ENCODE measurements around the gene TFPT. TPM values are rescaled to one million over a fixed set of nuclear protein-coding genes. Genes with fewer than 3 reads are reported as not detected.

The TFPT gene
- total RNA-seq, 1 donor from 2014 or later: 24.5 TPM

DNA sequence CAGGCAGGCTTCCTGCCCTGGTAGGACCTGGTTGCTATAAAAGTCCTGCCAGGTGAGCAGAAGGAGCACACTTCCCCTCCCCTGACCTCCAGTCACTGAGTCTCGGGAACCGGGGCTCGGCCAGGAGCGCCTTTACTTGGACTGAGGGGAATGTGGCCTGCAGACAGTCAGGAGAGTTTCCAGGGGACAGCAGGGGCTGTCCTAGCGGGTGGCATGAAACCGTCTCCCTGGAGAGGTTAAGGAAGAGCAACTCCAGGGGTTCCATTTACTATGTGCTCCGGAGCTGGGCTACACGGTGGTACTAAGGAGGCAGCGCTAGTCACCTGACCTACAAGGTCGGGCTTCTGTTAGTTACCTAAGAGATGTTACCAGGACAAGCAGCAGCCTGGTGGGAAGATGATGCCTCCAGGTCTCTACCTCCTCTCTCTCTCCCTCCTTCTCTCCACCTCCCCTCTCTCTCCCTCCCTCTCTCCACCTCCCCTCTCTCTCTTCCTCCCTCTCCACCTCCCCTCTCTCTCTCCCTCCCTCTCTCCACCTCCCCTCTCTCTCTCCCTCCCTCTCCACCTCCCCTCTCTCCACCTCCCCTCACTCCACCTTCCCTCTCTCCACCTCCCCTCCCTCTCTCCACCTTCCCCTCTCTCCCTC is 18.0 kb upstream of the TFPT start:
- H3K36me3 Mint-ChIP-seq (ENCODE audit: low read depth): no peaks in the 10 kb centered on the region
- TF ChIP-seq, protein P1, sequence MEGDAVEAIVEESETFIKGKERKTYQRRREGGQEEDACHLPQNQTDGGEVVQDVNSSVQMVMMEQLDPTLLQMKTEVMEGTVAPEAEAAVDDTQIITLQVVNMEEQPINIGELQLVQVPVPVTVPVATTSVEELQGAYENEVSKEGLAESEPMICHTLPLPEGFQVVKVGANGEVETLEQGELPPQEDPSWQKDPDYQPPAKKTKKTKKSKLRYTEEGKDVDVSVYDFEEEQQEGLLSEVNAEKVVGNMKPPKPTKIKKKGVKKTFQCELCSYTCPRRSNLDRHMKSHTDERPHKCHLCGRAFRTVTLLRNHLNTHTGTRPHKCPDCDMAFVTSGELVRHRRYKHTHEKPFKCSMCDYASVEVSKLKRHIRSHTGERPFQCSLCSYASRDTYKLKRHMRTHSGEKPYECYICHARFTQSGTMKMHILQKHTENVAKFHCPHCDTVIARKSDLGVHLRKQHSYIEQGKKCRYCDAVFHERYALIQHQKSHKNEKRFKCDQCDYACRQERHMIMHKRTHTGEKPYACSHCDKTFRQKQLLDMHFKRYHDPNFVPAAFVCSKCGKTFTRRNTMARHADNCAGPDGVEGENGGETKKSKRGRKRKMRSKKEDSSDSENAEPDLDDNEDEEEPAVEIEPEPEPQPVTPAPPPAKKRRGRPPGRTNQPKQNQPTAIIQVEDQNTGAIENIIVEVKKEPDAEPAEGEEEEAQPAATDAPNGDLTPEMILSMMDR (conservative IDR thresholded peaks at IDR 0.05): no peak
- no peaks in the 10 kb centered on the region for H3K9me3 Mint-ChIP-seq
- H3K27me3 Mint-ChIP-seq (ENCODE audit: low read depth): peaks cover 14% of the 10 kb centered on the region
- no peak for DNase-seq (ENCODE audit: low read depth, low spot score)
- H3K27ac Mint-ChIP-seq (ENCODE audit: unreplicated experiment): no peak overlapping the region
- H3K4me3 Mint-ChIP-seq: no peak overlapping the region
- peaks cover 18% of the 10 kb centered on the region for H3K4me1 Mint-ChIP-seq

DNA sequence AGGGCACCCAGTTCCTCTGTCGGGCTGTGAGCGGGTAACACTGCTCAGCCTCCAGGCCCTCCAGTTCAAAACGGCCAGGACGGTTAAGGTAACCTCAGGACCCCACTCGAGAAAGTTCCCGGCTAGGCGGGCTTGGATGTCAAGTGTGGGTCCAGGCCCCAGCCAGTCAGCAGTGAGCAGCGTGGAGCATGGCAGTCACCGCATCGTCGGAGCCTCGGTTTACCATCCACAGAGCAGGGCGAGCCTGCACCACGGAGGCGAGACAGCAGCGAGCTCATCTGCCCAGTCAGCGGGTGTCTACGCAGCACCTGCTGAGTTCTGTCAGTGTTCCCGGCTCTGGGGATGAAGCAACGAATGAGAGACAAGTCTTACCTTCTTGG is 14.2 kb upstream of the TFPT start:
- Mint-ChIP-seq H3K9me3 (no peaks in the 10 kb centered on the region), H3K27ac (ENCODE audit: unreplicated experiment) (no peak overlapping the region), H3K4me3 (no peak overlapping the region), H3K36me3 (ENCODE audit: low read depth) (no peaks in the 10 kb centered on the region), H3K4me1 (no peaks in the 10 kb centered on the region), H3K27me3 (ENCODE audit: low read depth) (peaks cover 5% of the 10 kb centered on the region)
- TF ChIP-seq, protein P1 (conservative IDR thresholded peaks at IDR 0.05): no peak
- DNase-seq (ENCODE audit: low read depth, low spot score): no peak

DNA sequence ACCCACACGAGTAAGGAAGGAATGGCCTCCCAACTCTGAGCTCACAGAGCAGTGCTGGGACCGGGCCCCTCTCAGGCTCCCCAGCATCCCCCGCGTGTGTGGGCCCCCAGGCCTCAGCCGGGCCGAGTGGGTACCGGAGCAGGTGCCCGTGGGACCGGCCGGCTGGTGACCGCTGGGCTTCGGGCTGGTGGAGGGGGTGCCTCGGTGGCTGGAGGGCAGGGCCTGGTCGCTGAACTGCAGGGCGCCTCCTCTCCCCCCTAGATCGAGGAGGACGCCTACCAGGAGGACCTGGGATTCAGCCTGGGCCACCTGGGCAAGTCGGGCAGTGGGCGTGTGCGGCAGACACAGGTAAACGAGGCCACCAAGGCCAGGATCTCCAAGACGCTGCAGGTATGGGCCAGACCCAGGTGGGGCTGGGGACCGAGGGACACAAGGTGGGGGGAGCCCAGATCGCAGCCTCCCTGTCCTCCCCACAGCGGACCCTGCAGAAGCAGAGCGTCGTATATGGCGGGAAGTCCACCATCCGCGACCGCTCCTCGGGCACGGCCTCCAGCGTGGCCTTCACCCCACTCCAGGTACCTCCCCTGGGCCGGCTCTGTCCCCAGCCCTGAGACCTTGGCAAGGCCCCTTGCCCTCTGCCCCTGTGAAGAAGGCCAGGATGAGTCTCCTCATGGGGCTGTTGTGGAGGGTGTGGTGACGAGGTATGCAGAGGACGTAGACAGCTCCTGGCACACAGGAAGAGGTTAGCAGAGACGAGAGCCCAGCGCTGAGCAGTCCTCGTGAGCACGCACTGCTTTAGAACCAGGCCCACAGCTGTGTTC is 13.5 kb upstream of the TFPT start:
- TF ChIP-seq, protein P1 (conservative IDR thresholded peaks at IDR 0.05): no peak
- Mint-ChIP-seq H3K27me3 (ENCODE audit: low read depth) (no peaks in the 10 kb centered on the region), H3K27ac (ENCODE audit: unreplicated experiment) (no peak overlapping the region), H3K4me3 (no peak overlapping the region), H3K4me1 (no peaks in the 10 kb centered on the region), H3K36me3 (ENCODE audit: low read depth) (no peaks in the 10 kb centered on the region), H3K9me3 (no peaks in the 10 kb centered on the region)
- no peak for DNase-seq (ENCODE audit: low read depth, low spot score)

DNA sequence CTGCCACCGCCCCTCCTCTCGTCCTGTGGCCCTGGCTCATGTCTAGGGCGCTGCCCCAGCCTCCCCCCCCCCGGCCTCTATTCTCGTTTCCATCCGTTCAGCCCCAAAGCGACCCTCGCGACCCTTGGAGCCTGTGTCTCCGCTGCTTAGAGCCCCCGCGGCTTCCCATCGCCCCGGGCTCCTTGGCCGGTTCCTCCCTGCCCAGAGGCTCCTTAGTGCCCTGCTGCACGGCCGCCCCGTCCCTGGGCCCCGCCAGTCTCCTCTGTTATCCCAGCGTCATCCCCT is 12.9 kb upstream of the TFPT start:
- Mint-ChIP-seq H3K27ac (ENCODE audit: unreplicated experiment) (no peak overlapping the region), H3K4me3 (no peak overlapping the region), H3K9me3 (no peaks in the 10 kb centered on the region), H3K4me1 (no peaks in the 10 kb centered on the region), H3K27me3 (ENCODE audit: low read depth) (no peaks in the 10 kb centered on the region), H3K36me3 (ENCODE audit: low read depth) (no peaks in the 10 kb centered on the region)
- DNase-seq (ENCODE audit: low read depth, low spot score): no peak
- TF ChIP-seq, protein P1 (conservative IDR thresholded peaks at IDR 0.05): no peak

DNA sequence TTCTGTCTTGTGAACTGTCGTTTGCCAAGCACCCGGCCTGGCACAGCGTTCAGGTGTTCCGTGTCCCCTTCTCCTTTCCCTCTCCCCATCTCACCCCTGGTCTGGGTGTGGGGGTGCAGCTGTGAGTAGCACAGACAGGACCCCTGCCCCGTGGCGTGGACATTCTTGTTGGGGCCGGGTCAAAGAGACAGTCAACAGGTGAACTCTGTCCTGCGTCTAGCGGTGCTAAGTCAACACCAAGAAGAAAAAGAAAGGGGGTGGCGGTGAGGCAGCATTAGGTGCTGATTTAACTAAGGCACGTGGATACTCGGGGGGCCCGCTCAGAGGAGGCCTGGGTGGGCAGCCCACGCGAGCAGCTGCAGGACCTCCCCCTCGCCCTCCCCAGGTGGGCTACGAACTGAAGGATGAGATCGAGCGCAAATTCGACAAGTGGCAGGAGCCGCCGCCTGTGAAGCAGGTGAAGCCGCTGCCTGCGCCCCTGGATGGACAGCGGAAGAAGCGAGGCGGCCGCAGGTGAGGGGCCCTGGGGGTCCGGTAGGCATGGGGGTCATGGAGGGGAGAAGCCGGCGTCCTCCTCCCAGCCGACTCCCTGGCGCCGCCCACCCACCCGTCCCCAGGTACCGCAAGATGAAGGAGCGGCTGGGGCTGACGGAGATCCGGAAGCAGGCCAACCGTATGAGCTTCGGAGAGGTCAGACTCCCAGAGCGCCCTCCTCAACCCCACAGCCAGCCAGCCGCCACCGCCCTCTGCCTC is 12.4 kb upstream of the TFPT start:
- no peaks in the 10 kb centered on the region for H3K36me3 Mint-ChIP-seq (ENCODE audit: low read depth)
- no peaks in the 10 kb centered on the region for H3K4me1 Mint-ChIP-seq
- no peaks in the 10 kb centered on the region for H3K9me3 Mint-ChIP-seq
- H3K27ac Mint-ChIP-seq (ENCODE audit: unreplicated experiment): no peak overlapping the region
- TF ChIP-seq, protein P1 (conservative IDR thresholded peaks at IDR 0.05): no peak
- DNase-seq (ENCODE audit: low read depth, low spot score): no peak
- no peaks in the 10 kb centered on the region for H3K27me3 Mint-ChIP-seq (ENCODE audit: low read depth)
- no peak overlapping the region for H3K4me3 Mint-ChIP-seq
